B cell (primary cell): ENCODE data around the gene EHD4.

Source experiments
- CTCF ChIP-seq: fragments of 200-600 bp; IDR thresholded peaks from one replicate; pipeline ENCODE4 v1.8.0; 2022; ENCODE audit warnings: antibody characterized with exemption, mild to moderate bottlenecking
- EZH2 ChIP-seq: IDR thresholded peaks from 2 replicates; pipeline ENCODE4 v1.6.1; 2012; ENCODE audit warnings: borderline replicate concordance, low read depth, mild to moderate bottlenecking, moderate library complexity, low read length; ENCODE audit not compliant: insufficient read depth, poor library complexity, severe bottlenecking

- TF ChIP-seq CTCF, result no peak
- TF ChIP-seq EZH2, result no peak
Measured at GRCh38 chr15:41928100-41928499, 44.3 kb downstream of the EHD4 start.
